Measurements from ENCODE around the gene SLC38A3. TPM values are rescaled to one million over a fixed set of nuclear protein-coding genes. Genes with fewer than 3 reads are reported as not detected.

SLC38A3 gene
- total and polyA plus RNA-seq, 2 of the 8 experiments (the other 6 are each of a cell fraction or from before 2014, with no cell fraction given): 1.2 to 3.7 TPM

- TF ChIP-seq RXRA (IDR thresholded peaks at IDR 0.05; ENCODE audit: insufficient read depth, low read depth, low read length) (no peak), TBP (IDR thresholded peaks at IDR 0.05; ENCODE audit: low read depth, low read length) (no peak), SP2 (IDR thresholded peaks at IDR 0.05; ENCODE audit: low read length) (no peak), POLR2A (IDR thresholded peaks at IDR 0.05; ENCODE audit: control extremely low read depth in 1 of 2, low read depth in 2 of 2, low read length in 2 of 2) (no peak), JUN (IDR thresholded peaks at IDR 0.05; ENCODE audit: low read depth, low read length) (no peak), SIN3A (conservative IDR thresholded peaks at IDR 0.05 in 1 of 2, IDR thresholded peaks at IDR 0.05 in 1 of 2; ENCODE audit: low read depth in 1 of 2, low read length in 2 of 2) (no peak), RAD21 (IDR thresholded peaks at IDR 0.05 in 1 of 2, conservative IDR thresholded peaks at IDR 0.05 in 1 of 2; ENCODE audit: low read depth in 2 of 2, low read length in 2 of 2) (peak; percentile 68 to 82), KDM5A (IDR thresholded peaks at IDR 0.05; ENCODE audit: low read length) (no peak)
These were observed 52.2 kb downstream of the SLC38A3 start (continued) for GRCh38 chr3:50256978-50257890.

All from H1 (cell line).